ENCODE results near the gene GARIN5B. TPM values are rescaled to one million over a fixed set of nuclear protein-coding genes. Genes with fewer than 3 reads are reported as not detected.
"Not testable (repeated sequence)": the region's sequence is repeated elsewhere in the genome, so short reads cannot be mapped to it uniquely, and the experiment has no call there.

GARIN5B gene
- total RNA-seq, 1 experiment from 2014 or later, result not detected

- no peak for DNase-seq (ENCODE audit: low spot score)
- H3K36me3 ChIP-seq (ENCODE audit: insufficient read depth, low read length, poor library complexity, severe bottlenecking), result peaks cover 64% of the 10 kb centered on the region
- H3K27ac ChIP-seq (ENCODE audit: low read depth, low read length, poor library complexity, severe bottlenecking), result peak overlapping the region; percentile 34
- H3K27me3 ChIP-seq (replicated peaks; ENCODE audit: insufficient read depth, low read depth, low read length, poor library complexity), result no peaks in the 10 kb centered on the region
- ChIA-PET POLR2A (ENCODE audit: low non-redundant PET) (no interaction called here), CTCF (no interaction called here)
- H3K4me3 ChIP-seq (ENCODE audit: low read depth, low read length, poor library complexity, severe bottlenecking), result no peak overlapping the region
- BruUV-seq (replicated peaks), result no TSS peak
- H3K9me3 ChIP-seq (ENCODE audit: low read depth, low read length, poor library complexity, severe bottlenecking), result no peaks in the 10 kb centered on the region
- intact Hi-C loops (cut with micrococcal nuclease; ENCODE audit: unreplicated experiment), result no loop called here
- peaks cover 25% of the 10 kb centered on the region for H3K4me1 ChIP-seq (ENCODE audit: insufficient read depth, low read length, poor library complexity, severe bottlenecking)
- TF ChIP-seq EZH2 (IDR thresholded peaks at IDR 0.05; ENCODE audit: borderline replicate concordance, low read depth, low read length, poor library complexity, severe bottlenecking) (no peak), CTCF (conservative IDR thresholded peaks at IDR 0.05; ENCODE audit: low read depth, low read length) (no peak)
Measured at GRCh38 chr19:55402509-55402908, 39.4 kb upstream of the GARIN5B start.

- H3K9me3 ChIP-seq (ENCODE audit: low read depth, low read length, poor library complexity, severe bottlenecking); BruUV-seq (replicated peaks); POLR2A ChIA-PET (ENCODE audit: low non-redundant PET); DNase-seq (ENCODE audit: low spot score); CTCF ChIA-PET; H3K27me3 ChIP-seq (replicated peaks; ENCODE audit: insufficient read depth, low read depth, low read length, poor library complexity); intact Hi-C loops (cut with micrococcal nuclease; ENCODE audit: unreplicated experiment); H3K4me3 ChIP-seq (ENCODE audit: low read depth, low read length, poor library complexity, severe bottlenecking): not testable (repeated sequence)
- Histone ChIP-seq H3K36me3 (ENCODE audit: insufficient read depth, low read length, poor library complexity, severe bottlenecking) (peaks cover 59% of the 10 kb centered on the region), H3K4me1 (ENCODE audit: insufficient read depth, low read length, poor library complexity, severe bottlenecking) (peaks cover 25% of the 10 kb centered on the region), H3K27ac (ENCODE audit: low read depth, low read length, poor library complexity, severe bottlenecking) (peak overlapping the region; percentile 34)
Measured at GRCh38 chr19:55401390-55401789, 38.3 kb upstream of the GARIN5B start.

- peaks cover 50% of the 10 kb centered on the region for H3K36me3 ChIP-seq (ENCODE audit: insufficient read depth, low read length, poor library complexity, severe bottlenecking)
- H3K4me1 ChIP-seq (ENCODE audit: insufficient read depth, low read length, poor library complexity, severe bottlenecking), result peaks cover 17% of the 10 kb centered on the region
- no peak overlapping the region for H3K4me3 ChIP-seq (ENCODE audit: low read depth, low read length, poor library complexity, severe bottlenecking)
- no peak for TF ChIP-seq EZH2 (IDR thresholded peaks at IDR 0.05; ENCODE audit: borderline replicate concordance, low read depth, low read length, poor library complexity, severe bottlenecking)
- TF ChIP-seq CTCF (conservative IDR thresholded peaks at IDR 0.05; ENCODE audit: low read depth, low read length), result no peak
- POLR2A ChIA-PET (ENCODE audit: low non-redundant PET), result no interaction called here
- no peak for DNase-seq (ENCODE audit: low spot score)
- peak overlapping the region; percentile 16 for H3K27ac ChIP-seq (ENCODE audit: low read depth, low read length, poor library complexity, severe bottlenecking)
- no TSS peak for BruUV-seq (replicated peaks)
- no peaks in the 10 kb centered on the region for H3K27me3 ChIP-seq (replicated peaks; ENCODE audit: insufficient read depth, low read depth, low read length, poor library complexity)
- CTCF ChIA-PET, result no interaction called here
- intact Hi-C loops (cut with micrococcal nuclease; ENCODE audit: unreplicated experiment), result no loop called here
- H3K9me3 ChIP-seq (ENCODE audit: low read depth, low read length, poor library complexity, severe bottlenecking), result no peaks in the 10 kb centered on the region
Measured at GRCh38 chr19:55400281-55401087, 37.4 kb upstream of the GARIN5B start.
